Activated CD4-positive, alpha-beta T cell treated with anti-CD3 and anti-CD28 coated beads, Interleukin-2, amount 50 U/mL, for 16 hours (primary cell): ENCODE measurements around the gene SERGEF.

ENCODE experiments used
- DNase-seq: peaks from one replicate; pipeline ENCODE4 v3.0.0-alpha.2; 2020

Gene SERGEF

DNA sequence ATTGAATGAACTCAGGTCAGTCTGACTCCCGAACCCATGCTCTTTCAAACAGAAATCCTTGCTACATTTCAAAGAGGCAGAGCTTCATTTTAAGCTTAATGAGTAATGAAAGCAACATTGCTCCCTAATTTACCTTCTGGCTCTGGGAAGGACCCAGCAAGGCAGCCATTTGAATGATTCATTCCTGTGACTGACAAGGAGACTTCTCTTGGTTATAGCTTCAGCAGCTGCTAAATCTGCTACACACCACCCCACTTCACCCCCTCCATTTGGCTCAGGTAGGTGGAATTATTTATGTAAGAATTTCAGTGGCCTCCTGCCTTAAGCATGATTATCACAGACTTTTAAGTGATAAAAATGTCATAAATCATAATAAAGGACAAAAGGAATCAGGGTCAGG lies 160.6 kb downstream of the SERGEF start:
- no peak for DNase-seq

DNA sequence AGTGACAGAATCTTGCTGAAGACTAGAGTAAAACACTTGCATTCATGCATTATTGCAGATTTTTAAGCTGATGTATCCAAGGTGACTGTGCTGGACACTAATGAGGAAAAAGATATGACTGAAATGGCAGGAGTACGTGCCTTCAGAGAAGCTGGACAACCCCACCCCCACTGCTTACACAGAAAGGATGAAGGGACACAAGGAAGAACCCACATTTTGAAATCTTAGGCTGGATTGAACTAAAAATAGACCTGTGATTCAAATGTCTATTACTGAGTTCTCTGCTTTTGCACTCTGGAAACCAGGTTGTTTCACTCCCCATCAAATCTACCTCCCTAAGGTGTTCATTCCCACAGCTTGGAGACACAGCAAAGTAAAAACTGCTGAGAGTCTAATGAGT lies 161.2 kb downstream of the SERGEF start:
- DNase-seq: no peak

DNA sequence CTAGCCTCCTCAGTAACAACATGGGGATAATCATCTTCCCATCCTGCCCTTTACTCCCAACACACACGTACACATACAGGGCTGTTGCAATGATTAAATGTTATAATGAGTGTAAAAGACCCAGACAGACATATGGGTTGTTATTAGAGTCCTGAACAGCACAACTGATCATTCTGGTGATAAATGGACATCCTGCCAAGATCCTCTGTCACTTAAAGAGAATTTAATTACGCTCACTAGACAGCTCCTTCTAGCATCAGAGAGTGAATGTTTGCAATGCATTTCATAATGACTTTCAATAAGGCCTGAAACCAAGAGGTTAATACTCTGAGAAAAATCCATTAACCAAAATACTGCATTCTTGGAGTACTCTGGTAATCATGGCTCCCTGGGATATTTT lies 162.5 kb downstream of the SERGEF start:
- DNase-seq: no peak

DNA sequence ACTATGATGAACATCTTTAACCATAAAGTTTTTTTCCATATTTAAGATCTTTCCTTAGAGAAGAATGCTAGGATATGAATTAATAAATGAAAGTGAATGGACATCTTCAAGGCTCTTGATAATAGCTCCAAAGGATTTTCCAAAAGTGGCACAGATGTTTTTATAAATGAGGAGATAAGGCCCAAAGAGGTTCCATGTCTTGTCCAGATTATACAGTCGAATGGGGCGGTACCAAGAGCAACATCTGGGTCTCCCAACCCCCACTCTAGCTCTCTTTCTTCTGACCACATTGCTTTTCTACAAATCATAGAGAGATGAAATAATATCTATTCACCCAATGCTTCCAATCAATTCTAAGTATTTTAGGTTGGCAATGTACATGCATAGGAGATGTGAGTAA lies 164.1 kb downstream of the SERGEF start:
- no peak for DNase-seq

DNA sequence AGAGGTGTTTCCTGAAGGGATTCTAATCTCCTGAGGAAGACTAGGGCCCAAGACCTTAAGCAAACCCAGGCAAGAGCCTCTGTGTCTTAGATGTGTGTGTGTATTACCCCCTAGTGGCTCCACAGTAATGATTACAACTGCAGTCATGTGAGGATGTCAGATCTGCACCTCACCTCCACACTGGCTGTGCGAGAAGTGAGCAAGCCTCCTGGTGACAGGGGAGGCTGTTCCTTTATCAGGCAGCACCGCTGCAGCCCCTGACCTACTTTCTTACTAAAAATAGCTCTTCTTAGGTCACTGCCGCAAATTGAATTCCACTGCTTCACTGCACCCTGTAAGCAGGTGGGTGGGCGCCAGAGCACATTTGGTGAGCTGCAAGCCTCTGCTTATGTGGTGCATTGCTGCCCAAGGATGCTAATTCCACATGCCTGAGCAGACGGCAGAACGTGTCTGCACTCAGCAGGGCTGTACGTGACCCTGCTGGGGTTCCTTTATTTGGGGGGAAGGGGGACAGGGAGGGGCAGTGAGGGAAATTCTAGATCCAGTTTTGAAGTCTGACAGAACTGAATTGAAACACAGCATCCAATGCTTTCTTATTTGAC lies 165.9 kb downstream of the SERGEF start:
- DNase-seq: no peak

DNA sequence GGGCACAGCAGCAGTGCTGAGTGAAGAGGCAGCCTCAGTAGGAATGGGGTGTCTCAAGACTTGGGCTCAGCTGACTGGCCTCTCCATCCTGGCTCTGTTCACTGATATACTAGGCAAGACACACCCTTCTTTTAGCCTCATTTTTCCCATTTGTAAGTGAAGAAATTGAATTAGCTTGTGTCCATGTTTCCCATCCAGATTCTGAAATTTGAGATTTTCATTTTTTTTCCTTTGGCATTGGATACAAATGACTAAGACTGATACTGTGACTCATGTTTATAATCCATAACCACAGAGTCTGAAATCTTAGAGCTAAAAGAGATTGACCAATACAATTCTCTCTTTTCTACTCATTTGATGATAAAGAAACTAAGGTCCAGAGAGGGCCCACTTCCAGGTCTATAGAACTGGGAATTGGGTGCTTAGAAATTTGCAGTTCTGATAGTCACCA lies 167.4 kb downstream of the SERGEF start:
- DNase-seq: no peak

DNA sequence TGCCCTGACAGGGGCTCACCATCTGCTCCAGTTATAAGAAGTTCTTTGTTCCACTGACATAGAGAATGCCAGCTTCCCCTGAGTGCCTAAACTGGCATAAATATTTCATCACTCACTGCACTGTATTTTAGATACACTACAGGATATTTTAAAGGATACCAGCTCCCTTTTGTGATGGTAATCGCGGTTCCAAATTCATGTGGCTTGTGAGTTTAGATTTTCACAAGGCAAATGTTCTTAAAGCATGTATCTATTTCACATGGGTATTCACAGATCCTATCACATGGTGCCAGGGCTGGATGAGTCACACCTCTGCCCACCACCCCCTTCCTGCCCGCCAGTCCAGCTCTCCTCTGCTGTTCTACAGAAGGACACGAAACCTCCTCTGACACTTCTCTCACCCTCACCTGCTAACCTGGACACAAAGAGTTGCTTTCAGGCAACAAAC lies 172.7 kb downstream of the SERGEF start:
- no peak for DNase-seq

DNA sequence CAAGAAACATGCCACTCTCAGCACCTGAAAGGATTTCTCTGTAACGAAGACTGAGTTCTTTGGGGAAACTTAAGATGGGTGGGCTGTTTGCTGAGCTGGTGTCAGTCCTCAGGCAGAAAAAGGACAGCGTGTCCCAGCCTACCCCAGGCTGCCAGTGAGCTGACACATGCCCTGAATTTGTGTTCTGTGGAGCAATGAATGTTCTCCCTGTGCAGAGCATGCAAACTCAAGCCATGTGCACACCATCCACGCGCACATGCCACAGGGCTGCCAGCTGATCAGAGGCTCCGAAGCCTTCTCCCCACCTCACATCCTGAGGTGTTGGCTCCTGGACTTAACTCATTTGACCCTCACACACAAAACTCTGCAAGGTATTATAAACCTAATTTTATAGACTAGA lies 173.4 kb downstream of the SERGEF start:
- no peak for DNase-seq

DNA sequence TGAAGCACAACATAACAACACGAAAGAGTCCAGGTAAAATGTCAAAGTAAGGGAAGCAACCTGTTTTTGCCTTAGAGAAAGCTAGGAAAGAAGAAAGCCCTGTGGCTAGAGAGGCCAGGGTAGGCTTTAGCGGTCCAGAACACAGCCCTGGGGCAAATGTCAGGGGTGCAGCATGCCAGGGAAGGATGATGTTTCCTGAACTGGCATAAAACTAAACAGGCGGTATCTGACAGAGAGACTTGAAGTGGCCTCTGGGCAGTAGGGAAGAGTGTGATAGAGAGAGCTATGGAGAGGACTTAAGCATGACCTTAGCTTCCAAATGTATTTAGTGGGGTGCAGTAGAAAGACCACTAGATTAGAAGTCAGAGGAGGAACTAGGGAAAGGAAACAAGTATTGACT lies 174.7 kb downstream of the SERGEF start:
- DNase-seq: no peak

DNA sequence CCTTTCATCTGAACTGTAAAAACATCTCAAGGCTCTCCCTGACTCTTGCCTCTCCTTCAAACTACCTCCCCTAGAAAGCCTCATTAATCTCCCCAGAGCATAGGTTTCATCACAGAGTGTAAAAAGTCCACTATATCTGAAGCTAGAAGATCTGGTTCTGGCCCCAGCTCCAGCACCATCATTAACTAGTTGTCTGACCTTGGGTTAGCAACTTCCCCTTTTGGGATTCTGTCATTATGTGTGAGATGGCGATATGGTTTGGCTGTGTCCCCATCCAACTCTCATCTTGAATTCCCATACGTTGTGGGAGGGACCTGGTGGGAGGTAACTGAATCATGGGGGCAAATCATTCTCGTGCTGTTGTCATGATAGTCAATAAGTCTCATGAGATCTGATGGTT lies 181.0 kb downstream of the SERGEF start:
- DNase-seq: no peak

DNA sequence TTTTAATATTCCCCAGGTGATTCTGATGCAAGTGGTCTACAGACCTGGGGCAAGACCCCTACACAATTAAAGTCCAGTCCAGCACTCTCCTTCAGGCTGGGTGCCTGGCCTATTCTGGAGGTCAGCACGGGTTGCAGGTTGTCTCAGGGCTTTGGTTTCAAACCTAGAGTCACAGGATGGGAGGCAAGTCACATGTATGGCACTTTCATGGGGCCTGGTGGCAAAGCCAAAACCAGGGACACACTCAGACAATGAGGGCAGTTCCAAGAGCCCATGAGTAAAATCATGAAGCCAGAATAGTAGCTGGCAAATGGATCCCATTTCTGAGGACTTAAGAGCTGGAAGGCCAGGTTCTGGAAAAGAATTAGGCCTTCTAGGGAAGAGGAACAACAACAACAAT lies 181.6 kb downstream of the SERGEF start:
- no peak for DNase-seq

DNA sequence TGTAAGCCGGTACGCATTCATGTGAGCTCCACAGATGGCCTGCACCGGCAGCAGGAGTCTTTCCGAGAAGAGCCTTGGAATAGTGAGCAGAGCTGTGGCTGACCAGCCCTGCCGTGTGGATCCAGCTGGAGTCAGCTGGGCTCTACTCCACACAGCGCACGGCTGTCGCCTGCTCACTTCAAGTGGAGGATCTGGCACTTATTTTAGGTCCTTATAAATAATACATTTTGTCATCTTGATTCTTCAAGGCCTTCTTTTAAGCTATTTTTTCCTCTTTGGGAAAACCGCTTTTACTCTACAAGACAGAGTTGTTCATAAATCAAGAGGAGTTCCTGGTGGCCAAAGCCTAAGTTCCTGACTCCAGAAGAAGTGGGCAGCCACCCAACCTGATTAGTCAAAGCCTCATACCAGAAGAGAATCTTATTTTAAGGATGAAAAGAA lies 184.5 kb downstream of the SERGEF start:
- no peak for DNase-seq

DNA sequence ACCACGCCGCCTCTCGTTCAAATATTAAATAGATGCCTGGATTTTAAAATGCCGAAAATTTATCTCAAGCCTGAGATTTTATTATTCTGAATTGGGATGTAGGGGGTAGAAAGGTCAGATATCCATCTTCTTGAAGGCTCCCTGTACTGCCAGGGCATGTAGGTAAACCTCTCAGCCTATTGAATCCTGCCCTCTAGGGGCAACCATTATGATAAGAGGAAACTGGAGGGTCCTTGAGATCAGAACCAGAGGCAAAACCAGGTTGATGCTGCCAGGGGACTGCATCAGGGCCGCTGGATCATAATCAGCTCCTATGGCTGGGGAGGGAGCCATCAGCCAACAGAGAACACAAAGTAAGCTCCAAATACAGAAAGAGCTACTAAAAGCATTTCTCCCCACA lies 185.8 kb downstream of the SERGEF start:
- DNase-seq: no peak

DNA sequence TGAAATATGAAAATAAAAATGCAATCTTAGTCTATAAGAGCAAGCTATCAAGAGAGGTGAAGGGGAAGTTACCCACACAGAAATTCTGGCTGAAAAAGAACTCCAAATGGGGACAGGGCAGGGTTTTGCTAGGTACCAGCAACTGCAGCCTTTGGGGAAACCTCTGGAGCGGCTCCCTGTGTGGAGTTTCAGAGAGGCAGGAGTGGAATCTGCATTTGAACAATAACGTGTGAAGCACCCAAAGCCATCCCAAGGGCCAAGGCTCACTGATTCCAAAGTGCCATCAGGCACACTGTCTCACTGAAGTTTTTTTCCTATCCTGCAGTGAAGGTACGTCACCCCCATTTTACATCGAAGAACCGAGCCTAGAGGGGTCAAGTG lies 190.5 kb downstream of the SERGEF start:
- no peak for DNase-seq

DNA sequence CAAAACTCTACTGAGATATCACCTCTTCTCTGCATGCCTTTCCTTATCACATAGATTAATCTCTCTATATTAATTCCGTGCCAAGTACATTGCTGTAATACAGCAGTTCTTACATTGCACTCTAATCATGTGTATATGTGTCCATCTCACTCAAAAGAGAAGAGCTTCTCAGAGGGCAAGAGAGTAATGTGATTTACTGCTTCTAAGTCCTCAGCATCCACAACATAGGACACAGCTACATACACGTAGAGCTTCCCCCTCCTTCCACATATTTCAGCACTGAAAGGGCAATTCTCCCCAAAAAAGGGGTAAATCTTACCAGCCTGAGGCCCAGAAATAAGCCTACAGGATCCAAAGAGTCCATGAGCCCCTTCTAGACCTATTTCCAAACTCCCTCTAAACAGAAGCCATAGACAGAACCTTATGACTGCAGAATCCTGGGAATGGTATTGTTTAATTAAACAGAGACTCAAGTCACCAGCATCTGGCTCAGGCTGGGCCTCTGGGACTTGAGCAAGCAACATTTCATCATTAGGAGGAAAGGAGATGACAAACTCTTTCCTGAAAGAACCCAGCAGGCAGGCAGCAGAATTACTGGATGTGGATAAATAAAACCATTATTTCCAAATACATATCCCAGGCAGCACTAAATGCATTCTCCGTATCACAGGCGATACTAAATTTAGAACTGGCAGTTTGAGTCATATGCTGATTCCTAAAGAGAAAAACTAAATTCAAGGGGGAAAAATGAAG lies 191.0 kb downstream of the SERGEF start:
- DNase-seq: no peak

DNA sequence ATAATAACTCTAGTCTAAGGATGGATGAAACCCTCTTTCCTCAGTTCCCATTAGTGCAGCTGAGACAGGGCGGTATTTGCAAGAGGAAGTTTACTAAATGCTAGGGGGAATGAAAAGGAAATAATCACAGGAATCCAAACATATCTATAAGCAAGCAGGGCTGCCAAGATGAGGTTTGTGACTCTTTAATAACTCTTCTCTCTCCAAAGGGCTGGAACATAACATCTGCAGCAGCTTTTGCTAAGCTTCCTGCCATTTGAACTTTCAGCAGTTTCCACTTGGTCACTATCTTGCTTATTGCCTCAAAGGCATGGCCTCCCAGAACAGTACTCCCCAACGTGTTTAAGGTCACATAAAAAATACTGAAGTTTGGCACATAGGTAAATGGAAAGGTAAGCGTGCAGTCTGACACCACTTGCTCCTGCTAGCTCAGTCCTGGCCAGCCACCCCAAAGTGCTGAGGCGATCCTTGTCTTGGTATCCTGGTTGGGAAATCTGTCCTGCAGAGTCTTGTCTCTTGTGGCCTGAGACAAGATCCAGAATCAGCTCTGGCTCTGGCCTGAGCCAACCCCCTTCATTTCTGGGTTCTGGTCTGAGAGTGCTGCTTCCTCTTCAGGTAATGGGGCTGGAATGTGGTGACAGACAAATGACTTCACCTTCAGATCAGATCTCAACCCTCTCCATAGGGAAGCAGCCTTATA lies 196.5 kb downstream of the SERGEF start:
- DNase-seq: no peak

DNA sequence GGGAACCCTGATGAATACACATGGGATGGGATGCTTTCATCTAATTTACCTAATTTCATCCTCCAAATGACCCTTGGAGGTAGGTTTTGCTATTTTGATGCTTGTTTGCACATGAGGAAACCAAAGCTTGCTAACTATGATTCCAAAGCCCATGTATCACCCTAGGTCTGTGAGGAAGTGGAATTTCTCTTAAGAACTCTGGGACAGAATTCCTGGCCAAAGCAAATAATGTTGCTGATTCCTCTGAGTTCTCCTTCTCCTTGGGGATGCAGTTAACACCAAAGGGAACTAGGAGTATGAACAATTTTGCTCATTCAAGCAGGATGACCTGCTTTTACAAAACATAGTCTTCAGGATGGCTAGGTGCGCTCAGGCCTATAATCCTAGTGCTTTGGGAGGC lies 198.3 kb downstream of the SERGEF start:
- no peak for DNase-seq

DNA sequence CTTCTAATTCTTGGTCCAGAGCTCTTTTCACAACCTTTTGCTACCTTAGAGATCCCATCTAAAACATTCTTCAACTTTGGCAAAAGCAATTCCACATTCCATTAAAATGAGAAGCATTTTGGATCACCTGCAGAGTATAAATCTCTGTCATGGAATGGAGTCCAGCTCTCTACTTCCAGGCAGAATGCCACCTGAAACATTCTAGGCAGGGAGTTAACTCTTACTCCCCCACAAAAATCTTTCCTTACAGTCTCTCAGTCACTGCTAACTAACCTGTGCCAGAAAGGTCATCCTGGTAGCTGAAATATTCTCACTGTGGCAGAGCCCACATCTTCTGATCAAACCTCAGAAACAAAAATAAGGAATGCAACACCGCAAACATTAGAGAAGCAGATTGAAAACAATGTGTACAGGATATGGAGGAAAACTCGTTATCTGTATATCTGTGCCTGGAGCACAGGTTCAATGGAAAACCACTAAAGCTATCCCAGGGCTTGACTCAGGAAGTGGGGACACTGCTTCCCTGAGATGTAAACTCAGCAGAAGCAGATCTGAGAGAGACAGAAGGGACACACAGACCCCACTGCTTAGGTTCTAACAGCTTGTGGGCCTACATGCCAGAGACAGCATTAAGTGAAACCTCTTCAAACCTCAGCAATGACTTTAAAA lies 199.3 kb downstream of the SERGEF start:
- DNase-seq: no peak

DNA sequence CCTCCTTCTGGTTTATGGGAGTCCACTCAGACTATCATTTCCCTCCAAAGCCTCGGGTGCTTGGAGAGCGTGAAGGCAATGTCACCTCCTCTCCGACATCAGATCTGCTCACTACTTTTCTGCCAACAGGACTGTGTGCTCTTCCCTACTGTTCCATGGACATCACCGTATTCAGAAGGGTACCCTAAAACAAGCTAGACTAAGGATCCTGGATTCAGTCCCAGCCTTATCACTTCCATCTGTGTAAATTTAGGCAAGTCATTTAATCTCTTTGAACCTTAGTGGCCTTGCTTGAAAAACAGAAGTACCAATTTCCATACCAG lies 200.0 kb downstream of the SERGEF start:
- DNase-seq: no peak

DNA sequence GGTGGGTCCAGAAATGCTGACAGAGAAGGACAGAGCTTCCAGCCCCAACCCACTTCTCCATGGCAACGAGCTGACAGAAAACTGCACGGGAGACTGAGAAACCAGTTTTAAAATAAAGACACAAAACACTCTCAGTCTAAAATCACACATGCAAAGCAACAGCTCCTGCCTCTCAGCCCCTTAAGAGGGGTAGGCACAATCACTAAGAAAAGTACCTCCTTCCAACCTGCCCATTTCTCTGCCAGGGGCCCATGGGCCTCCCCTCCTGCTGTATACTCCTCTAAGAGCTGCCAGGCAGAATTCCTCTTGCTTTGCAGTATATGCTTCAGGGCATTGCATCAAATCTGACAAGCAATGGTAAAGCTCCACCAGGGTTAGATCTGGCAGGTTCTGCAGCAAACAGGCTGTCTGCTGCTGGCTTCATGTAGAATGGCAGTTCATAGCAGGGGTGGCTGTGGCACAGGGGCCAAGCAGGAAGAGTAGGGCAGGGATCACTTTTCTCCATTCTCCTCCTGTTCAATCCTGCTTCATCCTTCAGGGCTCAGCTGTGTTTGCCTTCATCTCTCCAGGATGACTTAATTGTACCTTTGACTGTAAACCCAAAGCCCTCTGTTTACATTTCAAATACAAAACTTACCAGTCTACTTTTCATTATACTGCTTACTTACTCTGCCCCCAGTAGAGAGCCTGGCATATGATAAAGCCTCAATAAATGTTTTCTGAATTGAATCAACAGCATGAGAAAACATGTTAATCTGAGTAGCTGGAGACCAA lies 200.6 kb downstream of the SERGEF start:
- DNase-seq: no peak

DNA sequence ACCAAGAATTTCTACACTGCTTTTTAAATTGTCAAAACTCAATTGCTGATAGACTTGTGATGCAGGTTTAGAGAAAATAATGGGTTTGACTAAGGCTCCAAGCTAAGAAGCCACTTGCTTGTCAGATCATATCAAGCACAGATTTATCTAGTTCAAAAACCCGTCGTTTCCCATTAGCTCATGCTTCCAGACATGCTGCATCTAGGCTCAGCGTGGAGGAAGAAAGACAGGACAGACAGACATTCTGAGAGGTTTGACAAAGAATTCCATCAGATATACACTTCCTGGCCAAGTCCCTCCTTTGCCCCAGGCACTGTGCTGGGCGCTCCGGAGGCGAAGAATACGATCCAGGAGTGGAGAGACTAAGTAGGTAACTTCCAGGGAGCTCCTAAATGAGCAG lies 201.5 kb downstream of the SERGEF start:
- no peak for DNase-seq

DNA sequence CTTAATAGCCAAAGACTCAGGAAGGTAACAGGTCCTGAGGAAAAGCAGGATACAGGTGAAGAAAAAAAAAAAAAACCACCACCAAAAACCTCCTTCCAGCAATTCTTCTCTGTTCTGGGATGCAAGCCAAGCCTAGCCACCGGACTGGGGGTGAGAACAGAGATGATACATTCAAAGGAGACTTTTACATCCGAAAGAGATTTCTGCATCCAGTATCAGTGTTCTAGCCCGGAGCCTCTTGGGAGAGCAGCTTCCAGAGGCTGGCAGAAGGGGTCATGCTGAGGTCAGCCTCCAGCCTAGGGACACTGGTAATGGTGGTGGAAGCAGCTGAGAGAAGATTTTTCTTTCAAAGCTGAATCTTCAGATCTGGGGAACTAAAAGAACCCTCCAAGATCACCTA lies 202.1 kb downstream of the SERGEF start:
- no peak for DNase-seq

DNA sequence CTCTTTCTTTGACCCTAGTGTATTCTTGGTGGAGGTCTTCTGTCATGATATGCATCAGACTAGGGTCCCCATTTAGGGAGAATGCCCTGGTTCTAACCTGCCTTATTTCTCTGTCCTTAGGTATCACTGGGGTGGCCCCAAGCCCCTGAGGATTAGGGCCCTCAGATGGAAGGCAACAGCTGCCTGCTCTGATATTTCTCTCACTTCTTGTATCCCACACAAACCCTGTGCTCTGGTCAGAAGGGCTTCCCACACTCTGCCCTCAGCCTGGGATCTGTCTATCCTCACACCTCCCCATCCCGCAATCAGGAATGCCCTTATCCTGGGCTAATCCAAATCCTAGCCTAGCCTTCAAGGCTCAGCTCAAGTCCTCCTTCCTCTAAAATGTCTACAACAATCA lies 202.8 kb downstream of the SERGEF start:
- DNase-seq: no peak
